Astrocyte (in vitro differentiated cells and primary cell): ENCODE data around the gene IMMP2L.

ENCODE experiments used
- EZH2 ChIP-seq: IDR thresholded peaks from 2 replicates; pipeline ENCODE4 v1.6.1; 2012; ENCODE audit warnings: mild to moderate bottlenecking, low read length, inconsistent platforms; ENCODE audit not compliant: insufficient read depth
- TF ChIP-seq, protein P1 (sequence below): IDR thresholded peaks from 2 replicates; pipeline ENCODE4 v1.5.1; 2011; ENCODE audit warnings: low read depth, mild to moderate bottlenecking, inconsistent platforms, low read length, moderate library complexity; ENCODE audit not compliant: insufficient read depth

DNA sequence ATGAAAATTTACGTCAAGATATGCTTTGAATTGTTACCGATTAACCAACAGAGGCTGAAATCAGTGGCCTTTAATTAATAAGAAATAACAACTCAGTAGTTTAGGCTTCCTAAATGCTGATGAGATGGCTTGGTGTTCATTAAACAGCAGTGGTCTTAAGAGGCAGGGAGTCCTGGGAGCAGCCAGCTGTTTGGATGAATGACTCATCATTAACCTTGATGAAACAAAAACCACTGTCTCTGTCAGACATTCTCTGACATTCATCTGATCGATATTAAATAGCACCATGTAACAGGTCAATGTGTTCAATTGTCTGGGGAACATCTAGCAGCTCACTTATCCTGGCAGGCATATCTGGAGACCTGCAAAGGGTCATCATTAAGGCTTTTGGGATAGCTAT, 705.6 kb downstream of the IMMP2L start:
- TF ChIP-seq, protein P1, sequence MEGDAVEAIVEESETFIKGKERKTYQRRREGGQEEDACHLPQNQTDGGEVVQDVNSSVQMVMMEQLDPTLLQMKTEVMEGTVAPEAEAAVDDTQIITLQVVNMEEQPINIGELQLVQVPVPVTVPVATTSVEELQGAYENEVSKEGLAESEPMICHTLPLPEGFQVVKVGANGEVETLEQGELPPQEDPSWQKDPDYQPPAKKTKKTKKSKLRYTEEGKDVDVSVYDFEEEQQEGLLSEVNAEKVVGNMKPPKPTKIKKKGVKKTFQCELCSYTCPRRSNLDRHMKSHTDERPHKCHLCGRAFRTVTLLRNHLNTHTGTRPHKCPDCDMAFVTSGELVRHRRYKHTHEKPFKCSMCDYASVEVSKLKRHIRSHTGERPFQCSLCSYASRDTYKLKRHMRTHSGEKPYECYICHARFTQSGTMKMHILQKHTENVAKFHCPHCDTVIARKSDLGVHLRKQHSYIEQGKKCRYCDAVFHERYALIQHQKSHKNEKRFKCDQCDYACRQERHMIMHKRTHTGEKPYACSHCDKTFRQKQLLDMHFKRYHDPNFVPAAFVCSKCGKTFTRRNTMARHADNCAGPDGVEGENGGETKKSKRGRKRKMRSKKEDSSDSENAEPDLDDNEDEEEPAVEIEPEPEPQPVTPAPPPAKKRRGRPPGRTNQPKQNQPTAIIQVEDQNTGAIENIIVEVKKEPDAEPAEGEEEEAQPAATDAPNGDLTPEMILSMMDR: no peak
- no peak for TF ChIP-seq EZH2
